WTC11 (cell line): ENCODE results near the gene TCAP. TPM values are rescaled to one million over a fixed set of nuclear protein-coding genes. Genes with fewer than 3 reads are reported as not detected.

Source experiments
- ATAC-seq: fragments of 200-7000 bp; cut with Tn5 transposase; 2 replicates; pipeline ENCODE4 v1.10.0; 2021; ENCODE audit warnings: mild to moderate bottlenecking, moderate library complexity
- CTCF ChIA-PET: fragments of 300-600 bp; sonication (Branson Sonifier 250); formaldehyde crosslinking; loops from one replicate; lab custom pipeline; 2021; ENCODE audit warnings: antibody characterized with exemption; lab: Charles Lee
- POLR2A ChIA-PET: fragments of 350-600 bp; sonication (Branson Sonifier 250); formaldehyde crosslinking; loops from one replicate; lab custom pipeline; 2021; ENCODE audit warnings: antibody characterized with exemption; lab: Charles Lee
- DNase-seq: peaks from one replicate; pipeline ENCODE4 v3.0.0; 2021; ENCODE audit warnings: low spot score
- H3K27ac Mint-ChIP-seq: 2 replicates; pipeline ENCODE4 v1.8.0; 2021; ENCODE audit warnings: mixed read lengths
- H3K27me3 Mint-ChIP-seq: 2 replicates; pipeline ENCODE4 v1.8.0; 2021; ENCODE audit warnings: low read depth, mild to moderate bottlenecking, moderate library complexity, mixed read lengths
- H3K36me3 Mint-ChIP-seq: 2 replicates; pipeline ENCODE4 v1.8.0; 2021; ENCODE audit warnings: mixed read lengths
- H3K4me1 Mint-ChIP-seq: 2 replicates; pipeline ENCODE4 v1.8.0; 2022; ENCODE audit warnings: mixed read lengths
- H3K4me3 Mint-ChIP-seq: 2 replicates; pipeline ENCODE4 v1.8.0; 2021; ENCODE audit warnings: mild to moderate bottlenecking, moderate library complexity, mixed read lengths
- H3K9me3 Mint-ChIP-seq: 2 replicates; pipeline ENCODE4 v1.8.0; 2021; ENCODE audit warnings: mixed read lengths
- ATF6 ChIP-seq: sonication (generic); formaldehyde crosslinking; IDR thresholded peaks from 2 replicates; pipeline ENCODE4 v1.8.1; 2023; ENCODE audit warnings: mild to moderate bottlenecking, missing genetic modification reagents
- CREM ChIP-seq: sonication (generic); formaldehyde crosslinking; IDR thresholded peaks from 2 replicates; pipeline ENCODE4 v1.8.1; 2022; ENCODE audit warnings: mild to moderate bottlenecking, missing genetic modification reagents, moderate library complexity
- FOXJ3 ChIP-seq: sonication (generic); formaldehyde crosslinking; IDR thresholded peaks from 2 replicates; pipeline ENCODE4 v1.9.0; 2021; ENCODE audit warnings: missing genetic modification reagents, mild to moderate bottlenecking, borderline replicate concordance
- FOXP1 ChIP-seq: sonication (generic); formaldehyde crosslinking; IDR thresholded peaks from 2 replicates; pipeline ENCODE4 v1.8.0; 2022; ENCODE audit warnings: missing genetic modification reagents, mild to moderate bottlenecking, moderate library complexity, borderline replicate concordance
- GRHL2 ChIP-seq: fragments of 250-450 bp; sonication (Bioruptor Pico); IDR thresholded peaks from 2 replicates; pipeline ENCODE4 v1.8.0; 2022; ENCODE audit warnings: mild to moderate bottlenecking, moderate library complexity; ENCODE audit not compliant: insufficient replicate concordance, severe bottlenecking
- GTF2I ChIP-seq: fragments of 250-450 bp; sonication (Bioruptor Pico); conservative IDR thresholded peaks from 2 replicates; pipeline ENCODE4 v1.4.0; 2021; ENCODE audit warnings: mild to moderate bottlenecking
- IRF1 ChIP-seq: sonication (generic); formaldehyde crosslinking; IDR thresholded peaks from 2 replicates; pipeline ENCODE4 v1.8.0; 2023; ENCODE audit warnings: missing genetic modification reagents
- IRF2 ChIP-seq: sonication (generic); formaldehyde crosslinking; IDR thresholded peaks from 2 replicates; pipeline ENCODE4 v1.8.0; 2022; ENCODE audit warnings: low read depth, missing genetic modification reagents, borderline replicate concordance
- MYBL2 ChIP-seq: sonication (generic); formaldehyde crosslinking; IDR thresholded peaks from 2 replicates; pipeline ENCODE4 v1.8.1; 2023; ENCODE audit warnings: mild to moderate bottlenecking, moderate library complexity, missing genetic modification reagents
- NFE2L1 ChIP-seq: sonication (generic); formaldehyde crosslinking; IDR thresholded peaks from 2 replicates; pipeline ENCODE4 v1.8.1; 2023; ENCODE audit warnings: missing genetic modification reagents
- OVOL2 ChIP-seq: fragments of 250-450 bp; sonication (Bioruptor Pico); IDR thresholded peaks from 2 replicates; pipeline ENCODE4 v1.9.0; 2021; ENCODE audit warnings: mild to moderate bottlenecking, borderline replicate concordance
- RORB ChIP-seq: fragments of 250-450 bp; sonication (Bioruptor Pico); IDR thresholded peaks from 2 replicates; pipeline ENCODE4 v1.9.0; 2021; ENCODE audit warnings: mild to moderate bottlenecking
- SMAD4 ChIP-seq: sonication (generic); formaldehyde crosslinking; IDR thresholded peaks from 2 replicates; pipeline ENCODE4 v1.8.0; 2022; ENCODE audit warnings: mild to moderate bottlenecking, missing genetic modification reagents
- SP1 ChIP-seq: sonication (generic); formaldehyde crosslinking; conservative IDR thresholded peaks from 2 replicates; pipeline ENCODE4 v1.8.1; 2022; ENCODE audit warnings: missing genetic modification reagents
- USF1 ChIP-seq: sonication (generic); formaldehyde crosslinking; IDR thresholded peaks from 2 replicates; pipeline ENCODE4 v1.8.0; 2022; ENCODE audit warnings: mild to moderate bottlenecking, missing genetic modification reagents
- ZBTB21 ChIP-seq: sonication (generic); formaldehyde crosslinking; IDR thresholded peaks from 2 replicates; pipeline ENCODE4 v1.8.1; 2023; ENCODE audit warnings: mild to moderate bottlenecking, missing genetic modification reagents, borderline replicate concordance
- ZNF219 ChIP-seq: sonication (generic); formaldehyde crosslinking; IDR thresholded peaks from 2 replicates; pipeline ENCODE4 v1.8.0; 2023; ENCODE audit warnings: missing genetic modification reagents, mild to moderate bottlenecking, borderline replicate concordance
- ZNF425 ChIP-seq: fragments of 250-450 bp; sonication (Bioruptor Pico); conservative IDR thresholded peaks from 2 replicates; pipeline ENCODE4 v1.9.0; 2021; ENCODE audit warnings: mild to moderate bottlenecking
- total RNA-seq: library from RNA; stranded (reverse); gene quantifications from 3 replicates; pipeline ENCODE4 v1.2.3, GENCODE V29; 2021
- TF ChIP-seq, protein P1 (sequence below): fragments of 250-450 bp; sonication (Bioruptor Pico); IDR thresholded peaks from 2 replicates; pipeline ENCODE4 v1.9.0; 2021; ENCODE audit warnings: mild to moderate bottlenecking
- TF ChIP-seq, protein P2 (sequence below): fragments of 250-450 bp; sonication (Bioruptor Pico); IDR thresholded peaks from 2 replicates; pipeline ENCODE4 v1.9.0; 2021; ENCODE audit warnings: mild to moderate bottlenecking
- TF ChIP-seq, protein P3 (sequence below): sonication (generic); formaldehyde crosslinking; conservative IDR thresholded peaks from 2 replicates; pipeline ENCODE4 v1.8.1; 2023; ENCODE audit warnings: mild to moderate bottlenecking, low read depth, missing genetic modification reagents, moderate library complexity
- TF ChIP-seq, protein P4 (sequence below): sonication (generic); formaldehyde crosslinking; IDR thresholded peaks from 2 replicates; pipeline ENCODE4 v1.8.1; 2022; ENCODE audit warnings: low read depth, mild to moderate bottlenecking, moderate library complexity, missing genetic modification reagents, borderline replicate concordance

Gene TCAP
- total RNA-seq, 1 experiment from 2014 or later = 2.9 TPM

- no peak overlapping the region; the same call in 1 of the 2 replicates for H3K27ac Mint-ChIP-seq
- peaks cover 34% of the 10 kb centered on the region for H3K27me3 Mint-ChIP-seq
- POLR2A ChIA-PET = interaction anchor here (1.5 kb wide), 1 partner anchor 48 kb away, joined by 4 read pairs; no protein-coding TSS in a partner anchor
- H3K36me3 Mint-ChIP-seq = no peaks in the 10 kb centered on the region
- DNase-seq (peak; percentile 80), ATAC-seq (peak; percentile 58)
- peaks cover 25% of the 10 kb centered on the region for H3K4me1 Mint-ChIP-seq
- CTCF ChIA-PET = interaction anchor here (0.6 to 18.0 kb wide), 38 partner anchors 9 to 221 kb away, joined by 3 to 876 read pairs (median 5); partner anchors contain the start of genes ERBB2, MED1, MIEN1 and PGAP3
- H3K4me3 Mint-ChIP-seq = no peak overlapping the region
- H3K9me3 Mint-ChIP-seq = no peaks in the 10 kb centered on the region
- TF ChIP-seq FOXP1 (CRISPR knock-in tag) = 0 out of 2 replicates have a peak, but pooled peaks have one; percentile 56
- no peak for TF ChIP-seq IRF1 (CRISPR knock-in tag)
- TF ChIP-seq RORB (CRISPR knock-in tag) = no peak
- TF ChIP-seq, protein P1, sequence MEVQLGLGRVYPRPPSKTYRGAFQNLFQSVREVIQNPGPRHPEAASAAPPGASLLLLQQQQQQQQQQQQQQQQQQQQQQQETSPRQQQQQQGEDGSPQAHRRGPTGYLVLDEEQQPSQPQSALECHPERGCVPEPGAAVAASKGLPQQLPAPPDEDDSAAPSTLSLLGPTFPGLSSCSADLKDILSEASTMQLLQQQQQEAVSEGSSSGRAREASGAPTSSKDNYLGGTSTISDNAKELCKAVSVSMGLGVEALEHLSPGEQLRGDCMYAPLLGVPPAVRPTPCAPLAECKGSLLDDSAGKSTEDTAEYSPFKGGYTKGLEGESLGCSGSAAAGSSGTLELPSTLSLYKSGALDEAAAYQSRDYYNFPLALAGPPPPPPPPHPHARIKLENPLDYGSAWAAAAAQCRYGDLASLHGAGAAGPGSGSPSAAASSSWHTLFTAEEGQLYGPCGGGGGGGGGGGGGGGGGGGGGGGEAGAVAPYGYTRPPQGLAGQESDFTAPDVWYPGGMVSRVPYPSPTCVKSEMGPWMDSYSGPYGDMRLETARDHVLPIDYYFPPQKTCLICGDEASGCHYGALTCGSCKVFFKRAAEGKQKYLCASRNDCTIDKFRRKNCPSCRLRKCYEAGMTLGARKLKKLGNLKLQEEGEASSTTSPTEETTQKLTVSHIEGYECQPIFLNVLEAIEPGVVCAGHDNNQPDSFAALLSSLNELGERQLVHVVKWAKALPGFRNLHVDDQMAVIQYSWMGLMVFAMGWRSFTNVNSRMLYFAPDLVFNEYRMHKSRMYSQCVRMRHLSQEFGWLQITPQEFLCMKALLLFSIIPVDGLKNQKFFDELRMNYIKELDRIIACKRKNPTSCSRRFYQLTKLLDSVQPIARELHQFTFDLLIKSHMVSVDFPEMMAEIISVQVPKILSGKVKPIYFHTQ (CRISPR knock-in tag) = no peak
- TF ChIP-seq CREM (CRISPR knock-in tag) = no peak
- TF ChIP-seq, protein P2, sequence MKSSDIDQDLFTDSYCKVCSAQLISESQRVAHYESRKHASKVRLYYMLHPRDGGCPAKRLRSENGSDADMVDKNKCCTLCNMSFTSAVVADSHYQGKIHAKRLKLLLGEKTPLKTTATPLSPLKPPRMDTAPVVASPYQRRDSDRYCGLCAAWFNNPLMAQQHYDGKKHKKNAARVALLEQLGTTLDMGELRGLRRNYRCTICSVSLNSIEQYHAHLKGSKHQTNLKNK (CRISPR knock-in tag) = no peak
- TF ChIP-seq USF1 (CRISPR knock-in tag) = no peak
- TF ChIP-seq IRF2 (CRISPR knock-in tag) = no peak
- TF ChIP-seq ZBTB21 (CRISPR knock-in tag) = 0 out of 2 replicates have a peak, but pooled peaks have one; percentile 72
- TF ChIP-seq SMAD4 (CRISPR knock-in tag) = no peak
- no peak for TF ChIP-seq MYBL2 (CRISPR knock-in tag)
- no peak for TF ChIP-seq NFE2L1 (CRISPR knock-in tag)
- TF ChIP-seq, protein P3, sequence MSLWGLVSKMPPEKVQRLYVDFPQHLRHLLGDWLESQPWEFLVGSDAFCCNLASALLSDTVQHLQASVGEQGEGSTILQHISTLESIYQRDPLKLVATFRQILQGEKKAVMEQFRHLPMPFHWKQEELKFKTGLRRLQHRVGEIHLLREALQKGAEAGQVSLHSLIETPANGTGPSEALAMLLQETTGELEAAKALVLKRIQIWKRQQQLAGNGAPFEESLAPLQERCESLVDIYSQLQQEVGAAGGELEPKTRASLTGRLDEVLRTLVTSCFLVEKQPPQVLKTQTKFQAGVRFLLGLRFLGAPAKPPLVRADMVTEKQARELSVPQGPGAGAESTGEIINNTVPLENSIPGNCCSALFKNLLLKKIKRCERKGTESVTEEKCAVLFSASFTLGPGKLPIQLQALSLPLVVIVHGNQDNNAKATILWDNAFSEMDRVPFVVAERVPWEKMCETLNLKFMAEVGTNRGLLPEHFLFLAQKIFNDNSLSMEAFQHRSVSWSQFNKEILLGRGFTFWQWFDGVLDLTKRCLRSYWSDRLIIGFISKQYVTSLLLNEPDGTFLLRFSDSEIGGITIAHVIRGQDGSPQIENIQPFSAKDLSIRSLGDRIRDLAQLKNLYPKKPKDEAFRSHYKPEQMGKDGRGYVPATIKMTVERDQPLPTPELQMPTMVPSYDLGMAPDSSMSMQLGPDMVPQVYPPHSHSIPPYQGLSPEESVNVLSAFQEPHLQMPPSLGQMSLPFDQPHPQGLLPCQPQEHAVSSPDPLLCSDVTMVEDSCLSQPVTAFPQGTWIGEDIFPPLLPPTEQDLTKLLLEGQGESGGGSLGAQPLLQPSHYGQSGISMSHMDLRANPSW (CRISPR knock-in tag) = no peak
- no peak for TF ChIP-seq FOXJ3 (CRISPR knock-in tag)
- no peak for TF ChIP-seq ZNF219 (CRISPR knock-in tag)
- TF ChIP-seq SP1 = no peak
- TF ChIP-seq, protein P4, sequence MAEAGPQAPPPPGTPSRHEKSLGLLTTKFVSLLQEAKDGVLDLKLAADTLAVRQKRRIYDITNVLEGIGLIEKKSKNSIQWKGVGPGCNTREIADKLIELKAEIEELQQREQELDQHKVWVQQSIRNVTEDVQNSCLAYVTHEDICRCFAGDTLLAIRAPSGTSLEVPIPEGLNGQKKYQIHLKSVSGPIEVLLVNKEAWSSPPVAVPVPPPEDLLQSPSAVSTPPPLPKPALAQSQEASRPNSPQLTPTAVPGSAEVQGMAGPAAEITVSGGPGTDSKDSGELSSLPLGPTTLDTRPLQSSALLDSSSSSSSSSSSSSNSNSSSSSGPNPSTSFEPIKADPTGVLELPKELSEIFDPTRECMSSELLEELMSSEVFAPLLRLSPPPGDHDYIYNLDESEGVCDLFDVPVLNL = no peak
- TF ChIP-seq ATF6 = no peak
- no peak for TF ChIP-seq GTF2I
- TF ChIP-seq GRHL2 (CRISPR knock-in tag) = no peak
- no peak for TF ChIP-seq ZNF425 (CRISPR knock-in tag)
- TF ChIP-seq OVOL2 (CRISPR knock-in tag) = no peak
Observed at GRCh38 chr17:39671651-39672521, 6.7 kb downstream of the TCAP start.
